Activated B cell treated with CpG ODN at 0.5 μM for 24 hours (primary cell): Measurements from ENCODE around the gene SCN11A. TPM values are rescaled to one million over a fixed set of nuclear protein-coding genes. Genes with fewer than 3 reads are reported as not detected.

Source experiments
- ATAC-seq: fragments of 200-7000 bp; cut with Tn5 transposase; one replicate; pipeline ENCODE4 v1.10.0; 2021; ENCODE audit warnings: low read depth, mild to moderate bottlenecking, moderate library complexity
- CTCF ChIA-PET: fragments of 350-600 bp; sonication (Branson Sonifier 250); formaldehyde crosslinking; loops from one replicate; lab custom pipeline; 2021; ENCODE audit warnings: antibody characterized with exemption; lab: Charles Lee
- POLR2A ChIA-PET: fragments of 350-600 bp; sonication (Branson Sonifier 250); formaldehyde crosslinking; loops from one replicate; lab custom pipeline; 2021; ENCODE audit warnings: antibody characterized with exemption; lab: Charles Lee
- DNase-seq: peaks from one replicate; pipeline ENCODE4 v3.0.0; 2022
- H3K27ac Mint-ChIP-seq: one replicate; pipeline ENCODE4 v1.8.0; 2020; ENCODE audit warnings: mixed read lengths
- H3K27me3 Mint-ChIP-seq: one replicate; pipeline ENCODE4 v1.8.0; 2021; ENCODE audit warnings: mixed read lengths
- H3K36me3 Mint-ChIP-seq: one replicate; pipeline ENCODE4 v1.8.0; 2021; ENCODE audit warnings: low read depth, mixed read lengths
- H3K4me1 Mint-ChIP-seq: one replicate; pipeline ENCODE4 v1.8.0; 2021; ENCODE audit warnings: mixed read lengths
- H3K4me3 Mint-ChIP-seq: one replicate; pipeline ENCODE4 v1.8.0; 2020; ENCODE audit warnings: mild to moderate bottlenecking, mixed read lengths
- H3K9me3 Mint-ChIP-seq: one replicate; pipeline ENCODE4 v1.8.0; 2020; ENCODE audit warnings: mixed read lengths
- CTCF ChIP-seq: fragments of 200-600 bp; IDR thresholded peaks from one replicate; pipeline ENCODE4 v1.8.0; 2022; ENCODE audit warnings: antibody characterized with exemption, mild to moderate bottlenecking
- intact Hi-C: fragments of 100-400 bp; cut with micrococcal nuclease; formaldehyde crosslinking; loops from one replicate; pipeline ENCODE4 v1.15.1; 2024
- total RNA-seq: library from RNA; stranded (reverse); gene quantifications from 2 replicates; pipeline ENCODE4 v1.2.3, GENCODE V29; 2022

The SCN11A gene
- total RNA-seq, 1 donor from 2014 or later, result 0.16 TPM

GRCh38 chr3:39099242-39099641 is 47.5 kb upstream of the SCN11A start:
- intact Hi-C loops, result no loop called here
- ATAC-seq, result no peak
- H3K27me3 Mint-ChIP-seq, result no peaks in the 10 kb centered on the region
- no peak for DNase-seq
- H3K36me3 Mint-ChIP-seq, result peaks cover 68% of the 10 kb centered on the region
- no peaks in the 10 kb centered on the region for H3K9me3 Mint-ChIP-seq
- H3K27ac Mint-ChIP-seq, result no peak overlapping the region
- H3K4me1 Mint-ChIP-seq, result peaks cover 22% of the 10 kb centered on the region
- POLR2A ChIA-PET, result no interaction called here
- no peak for TF ChIP-seq CTCF
- CTCF ChIA-PET, result no interaction called here
- H3K4me3 Mint-ChIP-seq, result no peak overlapping the region

GRCh38 chr3:39098473-39099000 is 46.8 kb upstream of the SCN11A start:
- DNase-seq (no peak), ATAC-seq (no peak)
- POLR2A ChIA-PET, result no interaction called here
- peaks cover 75% of the 10 kb centered on the region for H3K36me3 Mint-ChIP-seq
- no peak for TF ChIP-seq CTCF
- peaks cover 18% of the 10 kb centered on the region for H3K4me1 Mint-ChIP-seq
- H3K4me3 Mint-ChIP-seq, result no peak overlapping the region
- CTCF ChIA-PET, result no interaction called here
- H3K9me3 Mint-ChIP-seq, result no peaks in the 10 kb centered on the region
- no peak overlapping the region for H3K27ac Mint-ChIP-seq
- intact Hi-C loops, result no loop called here
- H3K27me3 Mint-ChIP-seq, result no peaks in the 10 kb centered on the region

GRCh38 chr3:39097716-39098472 is 46.1 kb upstream of the SCN11A start:
- DNase-seq (no peak), ATAC-seq (no peak)
- Mint-ChIP-seq H3K9me3 (no peaks in the 10 kb centered on the region), H3K27me3 (no peaks in the 10 kb centered on the region), H3K36me3 (peaks cover 81% of the 10 kb centered on the region), H3K4me3 (no peak overlapping the region), H3K4me1 (peaks cover 13% of the 10 kb centered on the region), H3K27ac (peak overlapping the region; percentile 53)
- no peak for TF ChIP-seq CTCF
- ChIA-PET CTCF (interaction anchor here (1.1 kb wide), 1 partner anchor 195 kb away, joined by 4 read pairs; no protein-coding TSS in a partner anchor), POLR2A (no interaction called here)
- intact Hi-C loops, result no loop called here

GRCh38 chr3:39096775-39097174 is 45.0 kb upstream of the SCN11A start:
- no peak overlapping the region for H3K27ac Mint-ChIP-seq

More at GRCh38 chr3:39096775-39097174, 45.0 kb upstream of the SCN11A start:
- TF ChIP-seq CTCF, result no peak
- peaks cover 7% of the 10 kb centered on the region for H3K4me1 Mint-ChIP-seq
- no peaks in the 10 kb centered on the region for H3K27me3 Mint-ChIP-seq
- H3K9me3 Mint-ChIP-seq, result no peaks in the 10 kb centered on the region
- CTCF ChIA-PET, result interaction anchor here (1.1 to 1.3 kb wide), 2 partner anchors 192 to 196 kb away, joined by 3 to 4 read pairs; no protein-coding TSS in a partner anchor
- DNase-seq, result no peak
- H3K4me3 Mint-ChIP-seq, result no peak overlapping the region
- POLR2A ChIA-PET, result interaction anchor here (0.6 kb wide), 1 partner anchor 58 kb away, joined by 6 read pairs; no protein-coding TSS in a partner anchor
- no peak for ATAC-seq
- peaks cover 85% of the 10 kb centered on the region for H3K36me3 Mint-ChIP-seq
- intact Hi-C loops, result no loop called here
